DND-41 (cell line): ENCODE measurements around the gene CDH20.

Experiments used
- ATAC-seq: fragments of 200-7000 bp; cut with Tn5 transposase; 3 replicates; pipeline ENCODE4 v1.9.1; 2021; ENCODE audit warnings: low read depth; ENCODE audit not compliant: insufficient read depth
- DNase-seq: peaks from one replicate; pipeline ENCODE4 v3.0.0-alpha.2; 2020
- H2AFZ ChIP-seq: 2 replicates; pipeline ENCODE4 v1.6.0; 2012; ENCODE audit warnings: low read depth, low read length
- H3K27ac ChIP-seq: 2 replicates; pipeline ENCODE4 v1.5.1; 2012; ENCODE audit warnings: low read length, inconsistent platforms
- H3K27me3 ChIP-seq: fragments of 200-600 bp; sonication (generic); 2 replicates; pipeline ENCODE4 v1.6.0; 2012; ENCODE audit warnings: low read length, mild to moderate bottlenecking, inconsistent platforms; ENCODE audit not compliant: insufficient read depth, poor library complexity
- H3K36me3 ChIP-seq: 2 replicates; pipeline ENCODE4 v1.5.1; 2012; ENCODE audit warnings: low read length, inconsistent platforms; ENCODE audit not compliant: insufficient read depth
- H3K4me1 ChIP-seq: 2 replicates; pipeline ENCODE4 v1.5.1; 2012; ENCODE audit warnings: mild to moderate bottlenecking, low read length; ENCODE audit not compliant: insufficient read depth
- H3K4me2 ChIP-seq: 2 replicates; pipeline ENCODE4 v1.6.0; 2012; ENCODE audit warnings: mild to moderate bottlenecking, moderate library complexity, low read length, inconsistent platforms; ENCODE audit not compliant: insufficient read depth
- H3K4me3 ChIP-seq, 2 experiments: fragments of 200-600 bp in 1 of 2; shearing (Covaris generic) in 1 of 2; 2 replicates each; pipeline ENCODE4 v1.5.1; 2012 to 2016; ENCODE audit warnings: inconsistent platforms in 2 of 2, low read length in 2 of 2, mild to moderate bottlenecking in 2 of 2, low read depth in 1 of 2, moderate library complexity in 1 of 2
- H3K79me2 ChIP-seq: 2 replicates; pipeline ENCODE4 v1.6.0; 2012; ENCODE audit warnings: low read length, inconsistent platforms; ENCODE audit not compliant: insufficient read depth
- H3K9ac ChIP-seq: 2 replicates; pipeline ENCODE4 v1.6.0; 2012; ENCODE audit warnings: low read depth, mild to moderate bottlenecking, inconsistent platforms, low read length, moderate library complexity
- H3K9me3 ChIP-seq: 2 replicates; pipeline ENCODE4 v1.5.1; 2012; ENCODE audit warnings: low read length, moderate library complexity, mild to moderate bottlenecking, inconsistent platforms; ENCODE audit not compliant: insufficient read depth, severe bottlenecking
- H4K20me1 ChIP-seq: 2 replicates; pipeline ENCODE4 v1.6.0; 2012; ENCODE audit warnings: low read length; ENCODE audit not compliant: insufficient read depth
- EZH2 ChIP-seq: IDR thresholded peaks from 3 replicates; pipeline ENCODE4 v1.6.1; 2012; ENCODE audit warnings: borderline replicate concordance, low read depth, mild to moderate bottlenecking, moderate library complexity, low read length, inconsistent platforms; ENCODE audit not compliant: severe bottlenecking
- TF ChIP-seq, protein P1 (sequence below): IDR thresholded peaks from 2 replicates; pipeline ENCODE4 v1.5.1; 2012; ENCODE audit warnings: borderline replicate concordance, low read length, moderate library complexity, mild to moderate bottlenecking; ENCODE audit not compliant: poor library complexity, severe bottlenecking; ENCODE audit errors: extremely low read depth

CDH20 gene

DNA sequence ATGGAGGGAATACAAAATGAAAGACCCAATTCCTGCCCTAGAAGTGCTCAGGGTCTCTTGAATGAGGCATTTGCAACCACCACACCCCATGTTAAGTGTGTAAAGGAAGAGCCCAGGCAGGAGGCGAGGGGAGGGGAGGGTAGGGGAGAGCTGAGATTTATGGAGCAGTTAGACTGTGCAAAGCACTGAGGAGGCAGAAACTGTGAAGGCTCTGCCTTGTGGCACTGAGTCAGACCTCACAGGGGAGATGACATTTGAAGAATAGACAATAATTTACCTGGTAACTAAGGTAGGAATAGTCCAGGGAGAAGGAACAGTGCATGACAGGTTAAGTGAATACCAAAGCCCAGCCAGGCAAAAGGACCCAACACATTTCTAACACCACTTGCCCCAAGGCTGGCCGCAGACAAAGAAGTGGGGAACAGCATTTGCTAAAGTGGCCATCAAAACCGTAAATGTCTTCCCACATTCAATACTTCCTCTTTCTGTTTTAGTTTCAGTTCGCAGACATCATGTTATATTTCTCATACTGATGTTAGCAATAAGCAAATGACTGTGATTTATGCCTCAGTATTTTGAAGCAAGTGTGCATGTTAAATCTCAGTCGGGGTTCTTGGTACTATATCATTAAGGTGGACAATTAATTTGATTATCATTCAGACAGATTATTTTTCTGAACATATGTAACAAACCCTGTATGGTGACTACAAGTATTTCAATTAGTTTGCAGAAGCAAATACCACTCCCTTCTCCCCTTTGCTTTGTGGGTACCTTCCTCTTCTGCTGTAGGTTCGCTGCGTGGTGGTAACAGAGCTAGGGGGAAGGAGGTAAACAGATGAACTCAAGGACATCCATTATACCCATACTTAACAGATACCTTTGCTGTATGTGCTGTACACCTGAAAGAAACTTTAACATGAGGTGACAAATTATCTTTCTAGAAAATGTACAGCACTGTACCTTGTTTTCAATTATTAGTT is 27.5 kb downstream of the CDH20 start:
- Histone ChIP-seq H4K20me1 (no peaks in the 10 kb centered on the region), H3K4me3 (no peak overlapping the region; a peak in 1 of 4 replicates), H3K27ac (no peak overlapping the region), H3K27me3 (peaks cover 6% of the 10 kb centered on the region), H3K9me3 (no peaks in the 10 kb centered on the region), H3K4me2 (peak overlapping the region; percentile 43; the same call in 1 of the 2 replicates), H3K36me3 (no peaks in the 10 kb centered on the region), H3K9ac (no peak overlapping the region), H2AFZ (no peak overlapping the region), H3K4me1 (no peaks in the 10 kb centered on the region), H3K79me2 (no peaks in the 10 kb centered on the region)
- ATAC-seq: no peak
- no peak for TF ChIP-seq EZH2
- TF ChIP-seq, protein P1, sequence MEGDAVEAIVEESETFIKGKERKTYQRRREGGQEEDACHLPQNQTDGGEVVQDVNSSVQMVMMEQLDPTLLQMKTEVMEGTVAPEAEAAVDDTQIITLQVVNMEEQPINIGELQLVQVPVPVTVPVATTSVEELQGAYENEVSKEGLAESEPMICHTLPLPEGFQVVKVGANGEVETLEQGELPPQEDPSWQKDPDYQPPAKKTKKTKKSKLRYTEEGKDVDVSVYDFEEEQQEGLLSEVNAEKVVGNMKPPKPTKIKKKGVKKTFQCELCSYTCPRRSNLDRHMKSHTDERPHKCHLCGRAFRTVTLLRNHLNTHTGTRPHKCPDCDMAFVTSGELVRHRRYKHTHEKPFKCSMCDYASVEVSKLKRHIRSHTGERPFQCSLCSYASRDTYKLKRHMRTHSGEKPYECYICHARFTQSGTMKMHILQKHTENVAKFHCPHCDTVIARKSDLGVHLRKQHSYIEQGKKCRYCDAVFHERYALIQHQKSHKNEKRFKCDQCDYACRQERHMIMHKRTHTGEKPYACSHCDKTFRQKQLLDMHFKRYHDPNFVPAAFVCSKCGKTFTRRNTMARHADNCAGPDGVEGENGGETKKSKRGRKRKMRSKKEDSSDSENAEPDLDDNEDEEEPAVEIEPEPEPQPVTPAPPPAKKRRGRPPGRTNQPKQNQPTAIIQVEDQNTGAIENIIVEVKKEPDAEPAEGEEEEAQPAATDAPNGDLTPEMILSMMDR: no peak
- DNase-seq: no peak

DNA sequence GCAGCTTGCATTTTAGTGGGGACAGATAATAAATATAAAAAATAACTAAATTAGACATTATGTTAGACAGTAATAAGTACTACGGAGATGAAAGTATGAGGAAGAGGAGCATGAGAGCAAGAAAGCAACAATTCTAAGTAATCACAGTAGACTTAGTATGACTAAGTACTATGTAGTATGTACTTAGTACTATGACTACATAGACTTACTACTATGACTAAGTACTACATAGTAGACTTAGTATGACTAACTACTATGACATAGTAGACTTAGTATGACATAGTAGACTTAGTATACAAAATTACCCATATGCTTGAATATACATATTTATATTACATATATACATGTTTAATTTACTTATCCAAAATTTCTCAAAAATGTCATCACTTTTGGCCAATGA is 29.3 kb downstream of the CDH20 start:
- H3K27me3 ChIP-seq: peaks cover 8% of the 10 kb centered on the region
- TF ChIP-seq EZH2: no peak
- TF ChIP-seq, protein P1: no peak
- H4K20me1 ChIP-seq: no peaks in the 10 kb centered on the region
- no peaks in the 10 kb centered on the region for H3K36me3 ChIP-seq
- H3K9ac ChIP-seq: no peak overlapping the region
- no peak for DNase-seq
- no peak overlapping the region for H3K4me3 ChIP-seq
- no peak overlapping the region for H3K27ac ChIP-seq
- no peaks in the 10 kb centered on the region for H3K79me2 ChIP-seq
- H3K4me1 ChIP-seq: no peaks in the 10 kb centered on the region
- no peak overlapping the region for H2AFZ ChIP-seq
- H3K9me3 ChIP-seq: no peaks in the 10 kb centered on the region
- ATAC-seq: no peak
- no peak overlapping the region for H3K4me2 ChIP-seq

GRCh38 chr18:61364953-61365352 is 31.7 kb downstream of the CDH20 start:
- H3K4me3 ChIP-seq: no peak overlapping the region
- no peaks in the 10 kb centered on the region for H3K9me3 ChIP-seq
- ATAC-seq (no peak), DNase-seq (no peak)
- TF ChIP-seq, protein P1: no peak
- no peak for TF ChIP-seq EZH2
- H3K79me2 ChIP-seq: no peaks in the 10 kb centered on the region
- peaks cover 11% of the 10 kb centered on the region for H3K27me3 ChIP-seq
- no peaks in the 10 kb centered on the region for H4K20me1 ChIP-seq
- no peaks in the 10 kb centered on the region for H3K4me1 ChIP-seq
- H2AFZ ChIP-seq: no peak overlapping the region
- H3K9ac ChIP-seq: no peak overlapping the region
- no peak overlapping the region for H3K4me2 ChIP-seq
- no peak overlapping the region for H3K27ac ChIP-seq
- no peaks in the 10 kb centered on the region for H3K36me3 ChIP-seq
